Heart left ventricle (tissue), 16 donors: Measurements from ENCODE around the gene FBXO36. TPM values are rescaled to one million over a fixed set of nuclear protein-coding genes. Genes with fewer than 3 reads are reported as not detected.

Experiments
- ATAC-seq, 4 donors: fragments of 200-7000 bp; cut with Tn5 transposase; one replicate each; pipeline ENCODE4 v1.9.1; 2020 to 2022; ENCODE audit warnings: moderate library complexity in 4 of 4, mild to moderate bottlenecking in 3 of 4, moderate number of reproducible peaks in 1 of 4
- DNase-seq, 5 donors: peaks; one replicate each; pipeline ENCODE4 v3.0.0-alpha.2; 2020
- H3K27ac ChIP-seq, 12 donors: fragments of 200-600 bp; sonication (generic) in 4 of 12; one replicate each; pipeline versions ENCODE4 v1.5.0 to v1.8.0; 2016 to 2022; ENCODE audit warnings: mild to moderate bottlenecking in 2 of 12
- H3K27me3 ChIP-seq, 9 donors: fragments of 200-600 bp; sonication (generic) in 2 of 9; one replicate each; pipeline versions ENCODE4 v1.5.1 to v1.8.0; 2016 to 2022; ENCODE audit warnings: mild to moderate bottlenecking in 3 of 9
- H3K36me3 ChIP-seq, 9 donors: fragments of 200-600 bp; sonication (generic) in 2 of 9; one replicate each; pipeline versions ENCODE4 v1.5.0 to v1.8.0; 2018 to 2022; ENCODE audit warnings: mild to moderate bottlenecking in 2 of 9
- H3K4me1 ChIP-seq, 12 donors: fragments of 200-600 bp; sonication (generic) in 4 of 12; one replicate each; pipeline versions ENCODE4 v1.5.0 to v1.8.0; 2016 to 2022; ENCODE audit warnings: mild to moderate bottlenecking in 3 of 12
- H3K4me3 ChIP-seq, 12 donors: fragments of 200-600 bp; sonication (generic) in 4 of 12; one replicate each; pipeline versions ENCODE4 v1.5.0 to v1.8.0; 2017 to 2022; ENCODE audit warnings: mild to moderate bottlenecking in 9 of 12, moderate library complexity in 4 of 12
- H3K9me3 ChIP-seq, 12 donors: fragments of 200-600 bp; sonication (generic) in 4 of 12; one replicate each; pipeline versions ENCODE4 v1.5.0 to v1.8.0; 2016 to 2022; ENCODE audit warnings: mild to moderate bottlenecking in 1 of 12
- POLR2A ChIP-seq, 2 donors: fragments of 450-650 bp; IDR thresholded peaks; one replicate each; pipeline ENCODE4 v1.6.1; 2017; ENCODE audit warnings: antibody characterized with exemption in 2 of 2, mild to moderate bottlenecking in 2 of 2, moderate library complexity in 2 of 2
- WGBS, 4 donors: extraction: QIAGEN DNeasy Blood & Tissue Kit in 2 of 4; methylation state at CpG; one replicate each; pipeline versions ENCODE4 v1.1.5 to v1.1.7; 2013 to 2018; 5-methylcytosine and 5-hydroxymethylcytosine counted together
- intact Hi-C, 10 donors: fragments of 100-400 bp; cut with DNase I; formaldehyde crosslinking; loops; one replicate each; pipeline versions ENCODE4 v1.11.1 to v1.14.2; 2022
- polyA plus RNA-seq, 2 donors: library from polyadenylated mRNA; stranded (reverse); fragments of 200-250 nt; gene quantifications; one replicate each; pipeline ENCODE4 v1.2.3, GENCODE V29; 2013
- total RNA-seq, 9 donors: library from RNA; depleted of rRNA in 2 of 9; stranded (reverse); fragments of >200 nt in 2 of 9; fragmentation: NEBNext Ultra II Directional in 3 of 9; extraction: Animal tissue kit (Norgen Biotek cat#: 25700) in 3 of 9; gene quantifications; one replicate each; pipeline versions ENCODE4 v1.1.0 to v1.2.4, GENCODE V29; 2016 to 2023
- TF ChIP-seq, protein P1 (sequence below), 12 donors: fragments of 200-600 bp; sonication (generic) in 4 of 12; IDR thresholded peaks; one replicate each; pipeline versions ENCODE4 v1.5.0 to v1.8.0; 2018 to 2022; ENCODE audit warnings: antibody characterized with exemption in 12 of 12, mild to moderate bottlenecking in 5 of 12
- donor health status: ischemic (EF 13 %, LVEDD 7.1; RV severe dilation, severe dysfunction).
- donor health status: healthy with polysubstance abuse.
- donor health status: DM: no; HTN: yes; CAD: no.
- donor health status: DM: no; HTN: no; CAD: no.
- donor health status: ischemic (EF 25% LVEDD 6.9; RV normal size, moderate dysfunction).
- donor health status: ischemic (EF 25% LVEDD 5.7; RV mildly dilated, moderate dysfunction).
- donor health status: healthy.
- donor health status: DM: yes; HTN: yes; CAD: no.
- donor health status: ischemic (EF 35%, LVEDD 5.7; RV mildly dilated, moderate dysfunction).
- donor health status: nonischemic (EF 11% LVEDD 7.7; RV severe dilation, severe dysfunction).
- donor health status: DM: yes; HTN: yes; CAD: no.
- donor health status: PGD.
- donor health status: ischemic (EF 29% LVEDD 5.4; RV normal size, mild dysfunction).
- donor health status: nonischemic (EF 23%, LVEDD 6.1; RV moderate dilation, normal function).

FBXO36 gene
- total and polyA plus RNA-seq, 11 donors: 0.23 to 1.9 (median 1.1) TPM

DNA sequence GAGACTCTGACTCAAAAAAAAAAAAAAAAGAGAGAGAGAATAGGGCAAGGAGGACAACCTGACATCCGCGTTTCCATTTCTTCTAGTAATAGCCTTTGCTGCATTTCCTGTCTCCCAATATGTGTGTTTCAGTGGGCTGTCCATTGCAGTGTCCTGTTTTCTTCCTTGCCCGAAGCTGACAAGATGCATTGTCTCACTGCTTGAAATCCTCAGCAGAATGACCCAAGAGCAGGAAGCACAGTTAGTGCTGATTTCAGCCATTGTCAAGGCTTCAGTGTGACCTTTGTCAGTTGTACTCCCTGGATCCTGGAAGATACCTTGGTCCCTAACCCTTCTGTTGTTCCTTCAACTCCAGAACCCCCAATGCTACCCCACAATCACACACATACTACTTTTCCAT lies 75.3 kb downstream of the FBXO36 start:
- H3K27me3 ChIP-seq: no peaks in the 10 kb centered on the region
- TF ChIP-seq, protein P1, sequence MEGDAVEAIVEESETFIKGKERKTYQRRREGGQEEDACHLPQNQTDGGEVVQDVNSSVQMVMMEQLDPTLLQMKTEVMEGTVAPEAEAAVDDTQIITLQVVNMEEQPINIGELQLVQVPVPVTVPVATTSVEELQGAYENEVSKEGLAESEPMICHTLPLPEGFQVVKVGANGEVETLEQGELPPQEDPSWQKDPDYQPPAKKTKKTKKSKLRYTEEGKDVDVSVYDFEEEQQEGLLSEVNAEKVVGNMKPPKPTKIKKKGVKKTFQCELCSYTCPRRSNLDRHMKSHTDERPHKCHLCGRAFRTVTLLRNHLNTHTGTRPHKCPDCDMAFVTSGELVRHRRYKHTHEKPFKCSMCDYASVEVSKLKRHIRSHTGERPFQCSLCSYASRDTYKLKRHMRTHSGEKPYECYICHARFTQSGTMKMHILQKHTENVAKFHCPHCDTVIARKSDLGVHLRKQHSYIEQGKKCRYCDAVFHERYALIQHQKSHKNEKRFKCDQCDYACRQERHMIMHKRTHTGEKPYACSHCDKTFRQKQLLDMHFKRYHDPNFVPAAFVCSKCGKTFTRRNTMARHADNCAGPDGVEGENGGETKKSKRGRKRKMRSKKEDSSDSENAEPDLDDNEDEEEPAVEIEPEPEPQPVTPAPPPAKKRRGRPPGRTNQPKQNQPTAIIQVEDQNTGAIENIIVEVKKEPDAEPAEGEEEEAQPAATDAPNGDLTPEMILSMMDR (IDR thresholded peaks at IDR 0.05): no peak
- TF ChIP-seq POLR2A (IDR thresholded peaks at IDR 0.05): no peak
- WGBS, 4 donors: 63 to 79% (median 72%) methylated on average over 3 of the region's 3 CpGs
- no peaks in the 10 kb centered on the region for H3K4me1 ChIP-seq
- H3K9me3 ChIP-seq: no peaks in the 10 kb centered on the region
- H3K27ac ChIP-seq: no peak overlapping the region
- ATAC-seq: no peak
- no peaks in the 10 kb centered on the region for H3K36me3 ChIP-seq
- intact Hi-C loops: no loop called here
- no peak for DNase-seq
- no peak overlapping the region for H3K4me3 ChIP-seq

DNA sequence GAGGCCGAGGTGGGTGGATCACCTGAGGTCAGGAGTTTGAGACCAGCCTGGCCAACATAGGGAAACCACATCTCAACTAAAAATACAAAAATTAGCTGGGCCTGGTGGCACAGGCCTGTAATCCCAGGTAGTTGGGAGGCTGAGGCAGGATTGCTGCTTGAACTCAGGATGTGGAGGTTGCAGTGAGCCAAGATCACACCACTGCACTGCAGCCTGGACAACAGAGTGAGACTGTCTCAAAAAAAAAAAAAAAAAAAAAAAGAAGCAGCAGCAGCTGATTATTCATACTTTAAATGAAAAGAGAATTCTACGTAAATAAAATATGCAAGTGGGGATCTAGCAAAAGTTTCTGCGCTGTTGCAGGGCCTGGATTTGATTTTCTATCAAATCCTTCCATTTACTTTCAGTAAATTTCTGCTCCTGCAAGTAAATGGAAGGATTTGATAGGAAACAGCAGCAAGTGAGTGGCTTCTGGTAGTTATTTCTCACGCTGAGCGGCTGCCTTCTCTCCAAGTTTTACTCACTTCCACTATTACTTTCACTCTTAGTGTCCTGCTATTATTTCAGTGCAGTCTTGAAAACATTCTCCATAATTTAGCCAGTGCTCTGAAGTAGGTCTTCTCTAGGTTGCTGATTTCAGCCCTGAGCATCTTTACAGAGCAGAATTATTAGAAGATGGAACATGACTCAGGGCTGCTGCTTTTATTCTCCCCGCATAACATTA lies 78.0 kb downstream of the FBXO36 start:
- TF ChIP-seq POLR2A (IDR thresholded peaks at IDR 0.05): no peak
- TF ChIP-seq, protein P1 (IDR thresholded peaks at IDR 0.05): no peak
- H3K27ac ChIP-seq: no peak overlapping the region
- ATAC-seq (no peak), DNase-seq (no peak)
- H3K4me3 ChIP-seq: no peak overlapping the region
- whole genome bisulfite sequencing, 4 donors: 92 to 95% (median 94%) methylated on average over 6 of the region's 6 CpGs
- H3K36me3 ChIP-seq: no peaks in the 10 kb centered on the region
- H3K4me1 ChIP-seq: no peaks in the 10 kb centered on the region
- intact Hi-C loops: no loop called here
- no peaks in the 10 kb centered on the region for H3K9me3 ChIP-seq
- no peaks in the 10 kb centered on the region for H3K27me3 ChIP-seq

DNA sequence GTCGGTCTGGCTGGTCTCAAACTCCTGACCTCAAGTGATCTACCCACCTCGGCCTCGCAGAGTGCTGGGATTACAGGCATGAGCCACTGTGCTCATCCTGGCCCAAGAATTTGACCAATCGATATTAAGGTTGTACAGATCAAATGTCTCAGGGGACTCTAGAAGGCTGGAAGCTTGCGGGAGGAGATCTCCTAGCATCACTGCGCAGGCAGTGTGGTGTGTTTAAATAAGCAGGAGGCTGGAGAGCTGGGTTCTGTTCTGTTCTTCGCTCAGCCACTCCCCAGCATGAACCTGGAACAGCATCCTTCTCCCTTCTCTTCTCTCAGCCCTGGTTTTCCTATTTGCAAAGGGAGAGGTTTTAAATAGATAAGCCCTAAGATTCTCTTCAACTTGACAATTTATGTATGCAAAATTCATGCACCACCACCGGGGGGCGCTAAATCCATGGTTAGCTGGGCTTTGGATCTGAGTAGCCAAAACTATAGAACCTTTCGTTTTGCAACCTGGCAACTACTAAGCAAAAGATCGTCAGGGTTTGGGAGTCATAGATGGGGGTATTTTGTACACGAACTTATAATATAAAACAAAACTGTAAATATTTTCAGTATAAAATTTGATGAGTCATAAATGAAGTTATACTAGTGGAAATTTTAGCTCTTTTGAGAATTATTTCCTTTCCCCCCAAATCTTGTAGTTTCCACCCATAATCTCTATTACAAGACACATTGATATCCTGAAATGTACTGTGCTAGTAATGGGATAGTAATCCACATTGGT lies 85.8 kb downstream of the FBXO36 start:
- WGBS, 4 donors: 46 to 54% (median 52%) methylated on average over 12 of the region's 12 CpGs
- Histone ChIP-seq H3K27me3 (no peaks in the 10 kb centered on the region), H3K27ac (no peak overlapping the region), H3K4me3 (peak overlapping the region in 7 of 12 donors; percentile 4 to 36 (median 20)), H3K36me3 (no peaks in the 10 kb centered on the region), H3K4me1 (peaks cover 0 to 9% (median 2%) of the 10 kb centered on the region in 12 donors), H3K9me3 (no peaks in the 10 kb centered on the region)
- intact Hi-C loops: loop anchor here (1.0 to 5.0 kb wide), 11 partner anchors 59 to 604 kb away; partner anchors contain the start of gene SLC16A14 (in 4 of the 10)
- ATAC-seq (peak; percentile 47 to 62 (median 58)), DNase-seq (peak; percentile 56 to 84 (median 69))
- TF ChIP-seq, protein P1 (IDR thresholded peaks at IDR 0.05): peak; percentile 77 to 87 (median 83)
- TF ChIP-seq POLR2A (IDR thresholded peaks at IDR 0.05): no peak

DNA sequence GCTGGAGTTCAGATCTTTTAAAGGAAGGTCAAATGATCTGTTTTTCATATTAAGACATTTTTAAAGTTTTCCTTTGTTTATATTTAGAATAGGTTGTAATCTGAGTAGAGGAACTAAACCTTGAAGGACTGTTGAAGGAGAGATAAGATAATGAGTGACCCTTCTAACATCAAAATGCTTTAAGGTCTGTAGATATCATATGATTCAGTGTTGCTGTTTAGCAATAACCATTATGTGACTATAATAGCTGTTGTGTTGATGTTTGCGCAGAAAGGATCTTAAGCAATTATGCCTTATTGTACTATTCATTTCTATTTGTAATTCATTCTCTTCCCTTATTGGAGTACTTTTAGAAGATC lies 86.4 kb downstream of the FBXO36 start:
- H3K4me1 ChIP-seq: peaks cover 0 to 9% (median 2%) of the 10 kb centered on the region in 12 donors
- H3K4me3 ChIP-seq: peak overlapping the region in 4 of 12 donors; percentile 10 to 36 (median 21)
- H3K27ac ChIP-seq: no peak overlapping the region
- no peak for ATAC-seq
- 81 to 90% (median 85%) methylated on average over 1 of the region's 1 CpG for WGBS, 4 donors
- intact Hi-C loops: loop anchor here (1.0 to 5.0 kb wide), 11 partner anchors 58 to 604 kb away; partner anchors contain the start of gene SLC16A14 (in 4 of the 10)
- no peak for TF ChIP-seq POLR2A (IDR thresholded peaks at IDR 0.05)
- TF ChIP-seq, protein P1 (IDR thresholded peaks at IDR 0.05): no peak
- DNase-seq: no peak
- no peaks in the 10 kb centered on the region for H3K27me3 ChIP-seq
- no peaks in the 10 kb centered on the region for H3K9me3 ChIP-seq
- H3K36me3 ChIP-seq: no peaks in the 10 kb centered on the region
